Activated CD4-positive, alpha-beta T cell treated with anti-CD3 and anti-CD28 coated beads, Interleukin-2, amount 50 U/mL, for 1 hour (primary cell): ENCODE measurements around the gene PRKCH.

ENCODE experiments used
- DNase-seq: peaks from one replicate; pipeline ENCODE4 v3.0.0-alpha.2; 2020

The PRKCH gene

GRCh38 chr14:61368781-61369453, 47.5 kb downstream of the PRKCH start:
- DNase-seq = no peak

- no peak for DNase-seq
Observed at GRCh38 chr14:61369454-61369810, 48.1 kb downstream of the PRKCH start.

- no peak for DNase-seq
Observed at GRCh38 chr14:61372379-61372778, 51.0 kb downstream of the PRKCH start.

GRCh38 chr14:61372842-61373555, 51.6 kb downstream of the PRKCH start:
- no peak for DNase-seq

GRCh38 chr14:61374284-61374683, 52.9 kb downstream of the PRKCH start:
- no peak for DNase-seq

GRCh38 chr14:61375218-61375617, 53.8 kb downstream of the PRKCH start:
- DNase-seq = no peak

GRCh38 chr14:61376314-61376713, 54.9 kb downstream of the PRKCH start:
- no peak for DNase-seq

- no peak for DNase-seq
Observed at GRCh38 chr14:61377749-61378148, 56.4 kb downstream of the PRKCH start.

GRCh38 chr14:61379639-61380184, 58.3 kb downstream of the PRKCH start:
- DNase-seq = no peak

GRCh38 chr14:61380984-61381383, 59.6 kb downstream of the PRKCH start:
- DNase-seq = no peak

GRCh38 chr14:61381553-61381952, 60.2 kb downstream of the PRKCH start:
- no peak for DNase-seq

- DNase-seq = no peak
Observed at GRCh38 chr14:61382842-61383241, 61.5 kb downstream of the PRKCH start.

- DNase-seq = no peak
Observed at GRCh38 chr14:61385002-61385685, 63.8 kb downstream of the PRKCH start.

- no peak for DNase-seq
Observed at GRCh38 chr14:61386173-61386772, 64.9 kb downstream of the PRKCH start.

- DNase-seq = no peak
Observed at GRCh38 chr14:61387076-61387475, 65.7 kb downstream of the PRKCH start.

GRCh38 chr14:61388173-61388975, 67.0 kb downstream of the PRKCH start:
- DNase-seq = no peak

- DNase-seq = no peak
Observed at GRCh38 chr14:61388976-61389576, 67.7 kb downstream of the PRKCH start.

- no peak for DNase-seq
Observed at GRCh38 chr14:61391119-61391518, 69.7 kb downstream of the PRKCH start.

GRCh38 chr14:61392297-61392696, 70.9 kb downstream of the PRKCH start:
- no peak for DNase-seq

- DNase-seq = no peak
Observed at GRCh38 chr14:61394542-61394941, 73.2 kb downstream of the PRKCH start.

GRCh38 chr14:61395115-61395725, 73.8 kb downstream of the PRKCH start:
- no peak for DNase-seq

- DNase-seq = no peak
Observed at GRCh38 chr14:61396279-61396678, 74.9 kb downstream of the PRKCH start.
